DMS153 treated with DMSO at 0.1 percent for 48 hours (cell line): Measurements from ENCODE around the gene PLCH1.
A peak's percentile ranks its signal among the peaks of the same experiment; 100 is the strongest.

Experiments used
- DNase-seq: peaks from one replicate; lab custom pipeline; 2025; ENCODE audit not compliant: unreplicated experiment; lab: John Stamatoyannopoulos, UW

Gene PLCH1

DNA sequence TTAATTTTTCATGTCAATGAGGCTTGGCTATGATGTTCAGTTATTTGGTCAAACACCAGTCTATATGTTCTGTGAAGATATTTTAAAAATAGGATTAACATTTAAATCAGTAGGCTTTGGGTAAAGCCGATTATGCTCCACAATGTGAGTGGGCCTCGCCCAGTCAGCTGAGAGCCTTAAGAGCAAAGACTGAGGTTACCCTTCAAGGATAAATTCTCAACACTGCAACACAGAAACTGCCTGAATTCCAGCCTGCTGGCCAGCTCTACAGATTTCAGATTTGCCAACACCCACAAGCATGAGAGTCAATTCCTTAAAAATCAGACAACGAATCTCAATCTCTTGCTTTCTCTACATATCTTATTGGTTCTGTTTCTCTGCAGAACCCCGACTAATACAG lies 188.3 kb downstream of the PLCH1 start:
- DNase-seq, result no peak

DNA sequence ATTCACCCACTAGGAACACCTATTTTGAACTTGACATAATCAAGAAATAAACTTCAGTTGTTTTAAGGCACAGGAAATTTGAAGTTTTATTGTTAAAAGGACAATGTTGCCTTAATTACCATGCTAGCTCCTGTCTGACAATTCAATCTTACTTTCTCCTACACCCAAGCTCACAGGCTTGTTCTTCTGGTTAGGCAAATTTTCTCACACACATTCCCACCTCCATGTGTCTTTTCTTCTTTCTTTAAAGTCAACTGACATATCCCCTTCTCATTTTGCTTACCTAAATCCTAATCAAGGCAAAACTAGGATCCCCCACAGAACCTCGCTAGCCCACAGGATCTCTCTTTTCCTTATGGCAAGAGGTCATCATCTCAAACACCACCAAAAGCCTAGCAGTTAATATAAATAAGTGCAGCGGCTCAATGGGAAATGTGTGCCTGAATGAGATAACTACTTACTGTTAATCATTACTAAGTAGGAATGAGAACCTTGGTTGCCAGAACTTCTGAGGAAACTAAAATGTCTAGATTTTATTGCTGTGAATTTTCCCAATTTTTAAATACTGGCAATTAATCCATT lies 189.3 kb downstream of the PLCH1 start:
- no peak for DNase-seq

DNA sequence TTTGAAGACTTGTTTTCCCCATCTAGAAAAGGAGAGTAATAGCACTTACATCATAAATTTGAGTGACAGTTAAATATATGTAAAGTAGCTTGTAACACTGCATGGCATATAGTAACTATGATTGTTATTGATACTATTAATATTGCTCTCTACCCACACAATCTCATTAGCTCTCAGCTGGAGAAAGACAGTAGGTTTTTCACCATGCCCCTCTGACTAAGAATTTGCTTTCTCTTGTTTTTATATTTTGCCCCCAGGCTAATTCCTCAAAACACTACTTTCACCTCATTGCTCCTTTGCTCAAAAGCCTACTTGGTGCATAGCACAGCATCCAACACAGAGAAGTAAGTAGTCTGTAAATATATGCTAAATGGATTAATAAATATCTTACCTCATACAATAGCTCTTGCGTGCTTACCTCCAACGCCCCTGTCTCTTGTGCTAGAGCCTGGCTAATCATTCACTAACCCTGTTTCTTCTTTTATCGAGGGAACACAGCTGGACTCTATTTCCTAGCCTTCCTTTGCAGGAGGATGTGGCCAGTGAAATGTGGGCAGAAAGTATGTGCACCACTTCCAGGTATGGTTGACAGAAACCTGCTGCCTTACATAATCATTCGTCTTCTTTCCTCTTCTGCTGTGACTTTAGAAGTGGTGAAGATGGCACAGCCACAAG lies 190.0 kb downstream of the PLCH1 start:
- no peak for DNase-seq

DNA sequence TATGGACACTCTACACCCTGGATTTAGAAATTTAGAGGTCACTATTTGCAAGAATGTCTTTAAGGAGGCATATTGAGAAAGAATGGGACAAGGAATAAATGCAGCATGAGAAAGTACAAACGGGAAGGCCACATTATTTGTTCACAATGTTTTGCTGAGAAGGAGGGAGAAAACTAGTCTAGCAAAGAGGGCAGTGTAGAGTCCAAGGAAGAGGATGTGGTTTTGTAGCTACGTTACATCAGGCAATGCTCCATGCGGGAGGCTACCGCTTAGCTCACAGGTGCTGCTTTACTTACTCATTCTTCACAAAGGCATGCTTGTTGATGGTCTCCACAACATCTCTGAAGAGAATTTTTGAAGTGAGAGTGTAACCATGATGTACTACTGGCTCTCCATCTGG lies 191.1 kb downstream of the PLCH1 start:
- no peak for DNase-seq

DNA sequence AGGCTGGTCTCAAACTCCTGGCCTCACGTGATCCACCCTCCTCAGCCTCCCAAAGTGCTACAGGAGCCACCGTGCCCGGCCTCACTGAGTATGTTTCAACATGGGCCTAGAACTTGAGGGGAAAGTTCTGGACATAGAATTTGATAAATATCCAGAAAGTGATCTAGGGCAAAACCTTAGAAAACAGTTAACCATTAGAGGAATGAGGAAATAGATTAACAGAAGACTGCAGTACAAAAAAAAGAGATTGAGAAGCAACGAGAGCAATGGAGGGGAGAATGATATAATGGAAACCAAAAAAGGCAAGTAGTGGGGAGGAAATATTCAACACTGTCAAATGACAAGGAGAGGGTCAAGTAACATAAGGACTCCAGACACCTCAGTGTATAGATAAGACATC lies 191.5 kb downstream of the PLCH1 start:
- no peak for DNase-seq

DNA sequence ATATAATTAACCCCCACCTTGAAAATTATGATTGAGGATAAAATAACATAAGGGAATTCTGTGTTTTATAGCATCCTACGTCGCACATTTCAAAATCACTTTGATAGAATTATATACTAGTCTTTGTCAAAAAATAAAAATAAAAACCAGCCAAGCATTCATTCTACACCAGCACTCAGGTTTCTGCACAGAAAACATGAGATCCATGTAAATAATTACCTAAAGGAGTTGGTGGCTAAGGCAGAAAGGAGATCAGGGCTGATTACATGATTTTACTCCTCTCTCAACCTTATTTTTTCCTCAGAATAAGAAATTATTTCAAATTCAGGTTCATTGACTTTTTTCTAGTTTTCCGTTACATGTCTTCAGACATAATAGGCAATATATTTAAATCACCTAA lies 194.5 kb downstream of the PLCH1 start:
- no peak for DNase-seq

DNA sequence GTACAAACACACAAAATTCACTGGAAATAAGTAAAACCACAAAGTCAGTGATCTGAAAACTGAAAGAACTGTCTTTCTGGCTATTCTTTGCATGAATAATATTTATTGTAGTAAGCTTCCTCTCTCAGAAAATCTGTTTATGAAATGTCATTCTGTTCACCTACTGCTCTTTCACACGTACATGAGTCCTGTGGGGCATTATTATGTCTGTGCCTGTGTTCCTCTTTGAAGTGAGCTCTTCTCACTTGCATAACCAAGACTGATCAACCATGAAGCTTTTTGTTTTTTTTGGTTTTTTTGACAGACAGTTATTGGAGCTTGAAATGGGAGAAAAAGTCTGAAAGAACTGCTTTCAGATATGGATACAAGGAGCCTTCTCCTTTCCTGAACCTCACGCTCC lies 195.8 kb downstream of the PLCH1 start:
- DNase-seq, result no peak

DNA sequence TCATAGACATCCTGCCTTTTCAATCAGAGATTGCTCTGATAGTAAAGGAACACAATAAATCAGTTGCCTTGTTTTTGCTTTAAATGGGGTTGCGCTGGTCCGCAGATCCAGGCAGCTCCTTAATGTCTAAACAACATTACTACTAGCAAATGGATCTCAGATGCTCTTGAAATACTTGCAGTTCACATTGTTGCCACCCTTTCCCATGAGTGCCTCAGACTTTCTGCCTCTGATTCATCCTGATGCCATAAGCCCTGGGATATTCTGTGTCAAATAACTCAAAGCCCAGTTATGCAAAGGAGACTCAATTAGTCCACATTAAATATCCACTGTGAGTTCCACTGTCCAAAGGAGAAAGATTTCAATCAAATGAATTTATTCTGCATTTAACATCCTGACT lies 196.7 kb downstream of the PLCH1 start:
- no peak for DNase-seq

DNA sequence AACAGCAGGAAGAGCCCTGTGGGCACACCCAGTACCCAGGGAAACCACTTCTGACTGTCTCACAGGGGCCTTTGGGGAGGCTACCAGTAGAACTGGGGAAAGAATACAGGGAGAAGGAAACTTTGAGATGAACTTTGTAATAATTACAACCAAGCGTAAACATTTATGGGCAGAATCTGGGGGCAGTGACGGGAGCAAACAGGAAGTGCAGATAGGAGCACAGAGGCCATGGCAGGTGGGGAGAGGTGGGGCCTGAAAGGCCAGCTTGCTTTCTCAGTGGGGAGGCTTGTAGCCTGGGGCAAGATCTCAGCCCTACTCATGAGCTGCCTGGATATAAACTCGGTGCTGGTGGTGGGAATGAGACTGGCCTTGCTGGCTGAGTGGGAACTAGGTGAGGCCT lies 209.8 kb downstream of the PLCH1 start:
- no peak for DNase-seq

DNA sequence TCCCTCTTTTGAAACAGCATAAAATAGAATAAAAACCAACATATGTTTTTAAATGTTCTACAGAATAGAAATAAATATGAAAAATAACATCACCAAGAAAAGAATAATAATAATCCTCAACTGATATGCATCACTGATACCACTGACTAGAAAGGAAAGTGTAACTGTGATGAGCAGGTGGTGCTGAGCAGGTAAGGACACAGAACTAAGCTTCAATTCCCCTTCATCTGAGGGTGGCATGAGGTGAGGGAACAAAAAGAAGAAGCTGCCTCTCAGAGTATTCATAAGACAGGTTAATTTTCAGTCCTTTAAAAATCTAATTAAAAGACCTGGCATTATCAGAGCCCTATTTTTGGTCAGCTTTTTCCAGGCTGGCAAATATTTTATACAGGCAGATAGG lies 216.3 kb downstream of the PLCH1 start:
- DNase-seq, result no peak

DNA sequence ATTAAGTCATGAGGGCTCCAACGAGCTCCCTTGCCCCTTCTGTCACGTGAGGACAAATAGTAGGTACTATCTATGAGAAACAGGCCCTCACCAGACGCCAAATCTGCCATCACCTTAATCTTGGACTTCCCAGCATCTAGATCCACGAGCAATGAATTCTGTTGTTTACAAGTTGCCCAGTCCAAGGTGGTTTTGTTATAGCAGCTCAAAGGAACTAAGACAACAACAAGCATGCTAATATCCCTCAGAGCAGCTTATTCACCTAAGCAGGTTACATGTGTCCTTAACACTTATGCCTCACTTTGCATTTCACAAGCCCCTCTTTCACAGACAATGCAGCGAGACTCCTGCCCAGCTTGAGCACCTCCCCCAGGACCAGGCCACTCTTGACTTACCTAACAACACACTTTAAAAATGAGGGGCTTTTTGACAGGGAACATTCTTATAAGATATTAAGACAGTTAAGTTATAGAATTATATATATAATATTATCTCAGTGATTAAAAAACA lies 219.5 kb downstream of the PLCH1 start:
- DNase-seq, result no peak

DNA sequence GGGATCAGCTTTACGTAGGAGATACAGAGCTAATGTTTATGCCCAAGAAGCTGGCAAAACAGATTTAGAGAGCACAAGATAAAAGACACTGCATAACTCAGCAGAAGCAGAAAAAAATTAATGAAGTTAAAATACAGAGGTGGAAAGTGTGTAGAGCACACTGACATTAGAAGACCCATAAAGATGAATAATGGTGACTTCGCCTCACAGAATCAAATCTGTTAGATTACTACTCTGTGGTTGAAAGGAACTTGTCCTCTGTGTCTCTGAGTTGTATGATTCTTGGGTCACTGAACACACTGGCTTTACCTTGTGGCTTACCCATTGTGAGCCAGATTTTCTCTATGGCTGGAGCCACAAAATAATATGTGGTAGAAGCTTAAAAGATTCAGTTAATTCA lies 224.4 kb downstream of the PLCH1 start:
- no peak for DNase-seq

DNA sequence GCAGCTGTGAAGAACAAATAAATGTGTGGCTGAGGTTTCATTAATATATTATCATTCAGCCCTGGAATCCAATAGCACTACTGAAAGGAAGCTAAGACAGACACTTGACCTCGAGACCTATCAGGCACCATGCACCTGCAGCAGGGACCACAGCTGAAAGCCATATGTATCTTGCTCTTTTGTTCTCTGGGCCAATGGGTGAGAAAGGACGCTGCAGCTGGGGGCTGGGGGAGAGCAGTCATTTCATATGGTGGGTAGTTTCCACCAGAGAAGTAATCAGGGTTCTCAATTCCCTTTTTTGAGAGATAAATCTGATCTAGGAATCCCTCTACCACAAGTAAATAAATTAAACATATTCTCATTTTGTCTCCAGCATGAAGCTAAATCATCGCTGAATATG lies 225.8 kb downstream of the PLCH1 start:
- DNase-seq, result no peak

DNA sequence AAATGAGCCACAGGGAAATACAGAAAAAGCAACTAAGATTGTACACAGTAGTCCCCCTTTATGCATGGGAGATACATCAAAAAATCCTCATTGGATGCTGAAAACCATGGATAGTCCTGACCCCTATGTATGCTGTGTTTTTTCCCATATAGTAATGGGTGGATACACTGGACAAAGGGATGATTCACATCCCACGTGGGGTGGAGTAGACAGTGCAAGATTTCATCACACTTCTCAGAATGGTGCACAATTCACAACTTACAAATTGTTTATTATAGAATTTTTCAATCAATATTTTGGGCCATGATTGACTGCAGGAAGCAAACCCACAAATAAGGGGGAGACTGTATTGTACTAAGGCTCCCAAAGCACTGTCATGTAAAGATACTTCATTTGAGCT lies 227.0 kb downstream of the PLCH1 start:
- no peak for DNase-seq

DNA sequence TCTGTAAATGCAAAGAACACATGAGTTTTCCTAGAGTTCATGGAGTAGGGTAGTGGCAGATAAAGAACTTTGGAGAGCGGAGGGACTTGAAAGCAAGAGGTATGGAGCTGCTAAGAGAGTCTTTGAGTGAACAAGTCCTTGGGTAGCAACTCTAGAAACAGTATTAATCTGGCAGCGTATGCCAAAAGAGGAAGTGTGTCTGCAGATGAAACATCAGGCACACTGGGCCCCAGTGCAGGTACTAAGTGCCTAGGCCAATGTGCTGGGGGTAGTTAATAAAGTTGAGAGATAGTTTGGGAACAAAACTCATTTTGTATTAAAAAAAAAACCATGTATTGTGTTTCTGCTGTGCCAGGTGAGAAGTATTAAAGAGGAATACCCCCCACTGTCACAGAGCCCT lies 228.4 kb downstream of the PLCH1 start:
- DNase-seq, result no peak

DNA sequence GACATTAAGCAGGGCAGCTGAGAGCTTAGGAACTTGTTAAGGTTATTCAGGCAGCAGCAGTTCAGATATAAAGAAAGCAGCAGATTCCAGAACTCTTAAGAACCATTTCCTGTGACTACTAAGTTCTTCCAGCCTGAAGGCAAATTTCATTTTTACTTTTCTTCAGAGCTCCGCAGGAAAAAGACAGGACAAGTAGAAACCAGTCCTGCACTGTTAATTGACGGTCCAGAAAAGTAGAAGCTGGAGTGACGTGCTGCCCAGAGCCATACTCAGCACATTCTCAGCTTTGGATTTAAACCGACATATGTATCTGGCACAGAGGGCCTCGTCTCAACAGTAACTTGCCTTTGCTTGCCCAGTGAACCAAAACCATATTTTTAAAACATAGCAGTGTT lies 232.0 kb downstream of the PLCH1 start:
- no peak for DNase-seq

DNA sequence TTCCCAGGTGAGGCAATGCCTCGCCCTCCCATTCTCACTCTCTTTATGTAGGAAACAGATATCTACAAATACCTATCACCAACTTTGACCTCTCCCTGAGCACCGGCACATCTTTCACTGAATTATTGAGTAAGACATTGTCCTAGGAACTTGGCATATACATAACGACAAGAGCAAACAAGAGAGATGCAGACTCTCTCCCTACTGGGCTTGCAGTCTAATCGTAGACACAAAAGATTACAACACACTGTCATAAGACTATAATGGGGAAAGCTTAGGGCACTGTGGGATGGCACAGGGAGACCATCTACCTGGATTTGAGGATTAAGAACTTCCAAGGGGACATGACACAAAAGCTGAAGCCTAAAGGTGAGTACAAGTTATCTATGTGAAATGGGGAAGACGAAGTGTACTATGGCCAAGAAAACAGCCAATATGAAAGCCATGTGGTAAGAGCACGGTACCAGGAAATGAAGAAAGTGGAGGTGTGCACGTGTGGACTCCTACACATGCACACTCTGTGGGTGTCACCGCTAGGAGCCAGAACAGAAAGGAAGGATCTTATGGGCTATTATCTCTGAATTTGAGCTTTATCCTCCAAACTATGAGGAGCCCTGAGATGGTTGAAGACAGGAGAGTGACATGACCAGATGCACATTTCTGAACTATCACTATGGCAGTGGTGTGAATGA lies 232.6 kb downstream of the PLCH1 start:
- DNase-seq, result no peak

DNA sequence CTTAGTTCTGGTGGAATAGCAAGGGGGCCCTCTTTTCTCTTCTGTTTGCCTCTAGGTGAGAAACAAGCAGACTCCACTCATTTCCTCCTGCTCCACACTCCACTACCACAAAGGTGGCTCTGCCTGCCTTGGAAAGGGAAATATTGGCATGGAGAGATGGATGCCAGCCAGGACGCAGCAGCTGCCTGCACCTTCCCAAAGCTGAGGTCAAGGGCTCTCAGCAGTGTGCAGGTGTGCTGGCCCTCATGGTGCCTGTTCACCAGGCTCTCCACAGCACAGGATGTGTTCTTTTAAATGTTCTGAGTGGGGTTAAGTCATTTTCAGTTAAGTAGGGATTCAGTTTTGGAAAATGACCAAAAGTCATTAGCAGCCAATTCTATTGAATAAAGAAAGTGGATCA lies 240.2 kb downstream of the PLCH1 start:
- peak; percentile 85 for DNase-seq

DNA sequence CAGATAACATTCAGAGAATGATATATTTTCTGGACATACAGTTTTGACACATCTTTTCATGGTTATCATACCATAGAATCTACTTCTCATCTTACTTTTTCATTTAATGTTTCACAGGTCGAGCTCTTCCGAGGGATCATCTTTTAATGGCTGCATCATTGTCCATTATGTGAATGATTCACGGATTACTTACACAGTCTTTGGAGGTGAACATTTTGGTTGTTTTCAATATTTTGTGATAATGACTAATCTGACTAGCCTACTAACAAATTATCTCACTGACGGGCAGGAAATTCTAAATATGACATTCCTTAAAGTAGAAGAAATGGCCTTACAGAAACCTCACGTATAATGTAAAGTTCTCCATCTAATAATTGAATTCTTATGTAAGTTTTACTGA lies 242.2 kb downstream of the PLCH1 start:
- no peak for DNase-seq

DNA sequence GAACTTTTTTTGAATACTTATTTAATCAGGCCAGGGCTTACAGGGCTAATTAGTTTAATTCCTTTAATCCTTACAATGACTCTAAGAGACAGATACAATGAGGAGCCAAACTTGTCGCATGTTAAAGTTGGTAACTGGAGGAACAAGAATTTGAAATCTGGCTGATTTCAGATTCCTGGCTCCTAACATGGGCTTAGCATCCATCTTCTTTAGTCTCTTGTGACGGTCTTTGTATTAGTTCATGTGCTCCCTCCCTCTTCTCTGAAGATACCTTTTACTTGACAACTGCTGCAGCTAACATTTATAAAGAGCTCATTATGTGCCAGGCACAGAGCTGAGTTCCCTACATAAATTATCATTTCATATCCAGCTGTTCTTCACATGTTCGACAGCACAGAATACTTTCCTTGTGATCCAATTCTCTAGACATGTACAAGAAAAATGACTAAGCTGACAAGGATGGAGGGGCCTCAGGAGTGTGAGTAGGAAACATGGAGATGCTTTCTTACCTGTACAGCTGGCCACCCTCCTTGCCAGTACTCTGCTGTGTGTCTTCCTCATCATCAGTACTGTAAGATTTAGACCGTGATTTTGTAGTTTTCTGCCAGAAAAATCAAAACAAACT lies 244.6 kb downstream of the PLCH1 start:
- DNase-seq, result no peak

DNA sequence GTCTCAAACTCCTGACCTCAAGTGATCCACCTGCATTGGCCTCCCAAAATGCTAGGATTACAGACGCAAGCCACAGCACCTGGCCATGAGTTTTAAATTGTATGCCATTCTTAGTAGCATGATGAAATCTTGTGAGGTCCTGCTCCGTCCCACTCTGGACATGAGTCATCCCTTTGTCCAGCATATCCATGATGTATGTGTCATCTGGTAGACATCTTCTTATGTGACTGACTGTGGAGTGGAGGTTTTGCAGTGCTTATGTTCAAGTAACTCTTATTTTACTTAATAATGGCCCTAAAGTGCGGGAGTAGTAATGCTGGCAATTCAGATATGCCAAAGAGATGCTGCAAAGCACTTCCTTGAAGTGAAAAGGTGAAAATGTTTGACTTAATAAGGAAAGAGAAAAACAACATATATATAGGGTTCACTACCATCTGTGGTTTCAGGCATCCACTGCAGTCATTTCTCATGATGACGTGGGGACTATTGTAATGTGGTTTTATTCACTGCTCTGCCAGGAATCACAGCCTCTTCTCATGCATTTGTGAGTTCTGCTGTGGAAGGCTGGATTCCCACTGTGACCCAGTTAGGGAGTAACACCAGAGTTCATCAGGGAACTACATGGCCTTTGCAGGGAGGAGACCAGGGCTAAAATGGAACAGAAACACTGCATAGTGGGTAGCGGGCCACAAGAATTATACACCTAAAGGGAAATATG lies 246.8 kb downstream of the PLCH1 start:
- DNase-seq, result no peak
